Colonic mucosa (tissue), 4 donors: Measurements from ENCODE around the gene NOMO2. TPM values are rescaled to one million over a fixed set of nuclear protein-coding genes. Genes with fewer than 3 reads are reported as not detected.
"Not testable (repeated sequence)": the region's sequence is repeated elsewhere in the genome, so short reads cannot be mapped to it uniquely, and the experiment has no call there.

ENCODE experiments used
- DNase-seq: peaks from one replicate; pipeline ENCODE4 v3.0.0-alpha.2; 2020
- H3K27ac ChIP-seq: fragments of 200-600 bp; one replicate; pipeline ENCODE4 v1.8.0; 2021
- H3K27me3 ChIP-seq: fragments of 200-600 bp; one replicate; pipeline ENCODE4 v1.8.0; 2021
- H3K36me3 ChIP-seq: fragments of 200-600 bp; one replicate; pipeline ENCODE4 v1.8.0; 2021
- H3K4me1 ChIP-seq: fragments of 200-600 bp; one replicate; pipeline ENCODE4 v1.8.0; 2021; ENCODE audit warnings: mild to moderate bottlenecking
- H3K4me3 ChIP-seq: fragments of 200-600 bp; one replicate; pipeline ENCODE4 v1.8.0; 2021
- H3K9ac ChIP-seq, 2 donors: one replicate each; pipeline ENCODE4 v1.7.0; 2013; ENCODE audit warnings: control low read depth in 2 of 2, low read depth in 2 of 2, low read length in 2 of 2
- H3K9me3 ChIP-seq: fragments of 200-600 bp; one replicate; pipeline ENCODE4 v1.8.0; 2021
- intact Hi-C: fragments of 100-400 bp; cut with DNase I; formaldehyde crosslinking; loops from one replicate; pipeline ENCODE4 v1.14.1; 2022
- total RNA-seq, 2 donors: library from RNA; stranded (reverse); fragmentation: NEBNext Ultra II Directional in 1 of 2; extraction: Animal tissue kit (Norgen Biotek cat#: 25700) in 1 of 2; gene quantifications; one replicate each; pipeline ENCODE4 v1.2.1, GENCODE V29; 2021
- donor health status: healthy.
- donor health status: DM: no; HTN: no; CAD: no.
- donor health status: DM: no; HTN: no; CAD: no.

NOMO2 gene, protein sequence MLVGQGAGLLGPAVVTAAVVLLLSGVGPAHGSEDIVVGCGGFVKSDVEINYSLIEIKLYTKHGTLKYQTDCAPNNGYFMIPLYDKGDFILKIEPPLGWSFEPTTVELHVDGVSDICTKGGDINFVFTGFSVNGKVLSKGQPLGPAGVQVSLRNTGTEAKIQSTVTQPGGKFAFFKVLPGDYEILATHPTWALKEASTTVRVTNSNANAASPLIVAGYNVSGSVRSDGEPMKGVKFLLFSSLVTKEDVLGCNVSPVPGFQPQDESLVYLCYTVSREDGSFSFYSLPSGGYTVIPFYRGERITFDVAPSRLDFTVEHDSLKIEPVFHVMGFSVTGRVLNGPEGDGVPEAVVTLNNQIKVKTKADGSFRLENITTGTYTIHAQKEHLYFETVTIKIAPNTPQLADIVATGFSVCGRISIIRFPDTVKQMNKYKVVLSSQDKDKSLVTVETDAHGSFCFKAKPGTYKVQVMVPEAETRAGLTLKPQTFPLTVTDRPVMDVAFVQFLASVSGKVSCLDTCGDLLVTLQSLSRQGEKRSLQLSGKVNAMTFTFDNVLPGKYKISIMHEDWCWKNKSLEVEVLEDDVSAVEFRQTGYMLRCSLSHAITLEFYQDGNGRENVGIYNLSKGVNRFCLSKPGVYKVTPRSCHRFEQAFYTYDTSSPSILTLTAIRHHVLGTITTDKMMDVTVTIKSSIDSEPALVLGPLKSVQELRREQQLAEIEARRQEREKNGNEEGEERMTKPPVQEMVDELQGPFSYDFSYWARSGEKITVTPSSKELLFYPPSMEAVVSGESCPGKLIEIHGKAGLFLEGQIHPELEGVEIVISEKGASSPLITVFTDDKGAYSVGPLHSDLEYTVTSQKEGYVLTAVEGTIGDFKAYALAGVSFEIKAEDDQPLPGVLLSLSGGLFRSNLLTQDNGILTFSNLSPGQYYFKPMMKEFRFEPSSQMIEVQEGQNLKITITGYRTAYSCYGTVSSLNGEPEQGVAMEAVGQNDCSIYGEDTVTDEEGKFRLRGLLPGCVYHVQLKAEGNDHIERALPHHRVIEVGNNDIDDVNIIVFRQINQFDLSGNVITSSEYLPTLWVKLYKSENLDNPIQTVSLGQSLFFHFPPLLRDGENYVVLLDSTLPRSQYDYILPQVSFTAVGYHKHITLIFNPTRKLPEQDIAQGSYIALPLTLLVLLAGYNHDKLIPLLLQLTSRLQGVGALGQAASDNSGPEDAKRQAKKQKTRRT
- 100 to 1,000 TPM in 1 of 2 donors, 10 to 100 TPM in 1; 95.5 to 174 TPM for total RNA-seq

GRCh38 chr16:18561727-18562314 lies at the start of gene NOMO2:
NOMO2 (minus strand) TSS chr16:18562097; CDS start chr16:18562040, 57 bp downstream.
- H3K4me1 ChIP-seq, H3K9me3 ChIP-seq, H3K9ac ChIP-seq, H3K36me3 ChIP-seq, H3K27ac ChIP-seq, intact Hi-C loops, H3K27me3 ChIP-seq: not testable (repeated sequence)
- peak within 1 kb of the TSS; percentile 49 for H3K4me3 ChIP-seq
- peak; percentile 91 for DNase-seq

DNA sequence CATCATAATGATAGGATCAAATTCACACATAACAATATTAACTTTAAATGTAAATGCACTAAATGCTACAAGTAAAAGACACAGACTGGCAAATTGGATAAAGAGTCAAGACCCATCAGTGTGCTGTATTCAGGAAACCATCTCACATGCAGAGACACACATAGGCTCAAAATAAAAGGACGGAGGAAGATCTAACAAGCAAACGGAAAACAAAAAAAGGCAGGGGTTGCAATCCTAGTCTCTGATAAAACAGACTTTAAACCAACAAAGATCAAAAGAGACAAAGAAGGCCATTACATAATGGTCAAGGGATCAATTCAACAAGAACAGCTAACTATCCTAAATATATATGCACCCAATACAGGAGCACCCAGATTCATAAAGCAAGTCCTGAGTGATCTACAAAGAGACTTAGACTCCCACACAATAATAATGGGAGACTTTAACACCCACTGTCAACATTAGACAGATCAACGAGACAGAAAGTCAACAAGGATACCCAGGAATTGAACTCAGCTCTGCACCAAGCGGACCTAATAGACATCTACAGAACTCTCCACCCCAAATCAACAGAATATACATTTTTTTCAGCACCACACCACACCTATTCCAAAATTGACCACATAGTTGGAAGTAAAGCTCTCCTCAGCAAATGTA lies 48.4 kb upstream of the NOMO2 start:
- H3K36me3 ChIP-seq, H3K27me3 ChIP-seq, H3K27ac ChIP-seq, H3K9me3 ChIP-seq, H3K9ac ChIP-seq, DNase-seq, H3K4me3 ChIP-seq, H3K4me1 ChIP-seq, intact Hi-C loops: not testable (repeated sequence)

GRCh38 chr16:18608271-18608670 lies 46.4 kb upstream of the NOMO2 start:
- H3K9me3 ChIP-seq, intact Hi-C loops, H3K9ac ChIP-seq, H3K27me3 ChIP-seq, DNase-seq, H3K36me3 ChIP-seq, H3K4me3 ChIP-seq, H3K4me1 ChIP-seq, H3K27ac ChIP-seq: not testable (repeated sequence)

DNA sequence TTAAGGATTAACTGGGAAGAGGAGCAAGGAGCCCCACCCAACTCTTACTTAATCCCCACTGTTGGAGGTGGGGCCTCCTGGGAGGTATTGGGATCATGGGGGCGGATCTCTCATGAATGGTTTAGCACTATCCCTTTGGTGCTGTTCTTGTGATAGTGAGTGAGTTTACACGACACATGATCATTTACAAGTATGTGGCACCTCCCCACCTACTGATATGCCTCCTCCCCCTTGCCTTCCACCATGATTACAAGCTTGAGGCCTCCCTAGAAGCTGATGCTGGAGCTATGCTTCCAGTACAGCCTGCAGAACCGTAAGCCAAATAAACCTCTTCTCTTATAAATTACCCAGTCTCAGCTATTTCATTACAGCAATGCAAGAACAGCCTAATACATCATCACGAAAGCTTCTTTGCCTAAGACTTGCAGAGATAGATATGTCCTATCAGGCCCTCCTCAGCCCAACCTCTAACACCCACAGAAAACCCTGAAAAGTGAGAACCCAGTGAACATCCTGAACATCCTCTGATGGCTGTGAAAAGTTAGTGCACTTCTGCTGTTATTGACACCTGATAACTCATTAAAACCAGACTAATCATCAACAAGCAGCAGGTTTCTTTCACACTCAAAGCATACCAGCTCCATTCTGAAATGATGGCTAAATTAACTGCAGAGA lies 41.8 kb upstream of the NOMO2 start:
- H3K9me3 ChIP-seq, intact Hi-C loops, DNase-seq, H3K27ac ChIP-seq, H3K4me1 ChIP-seq, H3K9ac ChIP-seq, H3K27me3 ChIP-seq, H3K36me3 ChIP-seq, H3K4me3 ChIP-seq: not testable (repeated sequence)

- H3K27me3 ChIP-seq, H3K4me3 ChIP-seq, H3K4me1 ChIP-seq, H3K36me3 ChIP-seq, H3K9me3 ChIP-seq, H3K27ac ChIP-seq, DNase-seq, intact Hi-C loops, H3K9ac ChIP-seq: not testable (repeated sequence)
Observed at GRCh38 chr16:18598582-18598981, 36.7 kb upstream of the NOMO2 start.

DNA sequence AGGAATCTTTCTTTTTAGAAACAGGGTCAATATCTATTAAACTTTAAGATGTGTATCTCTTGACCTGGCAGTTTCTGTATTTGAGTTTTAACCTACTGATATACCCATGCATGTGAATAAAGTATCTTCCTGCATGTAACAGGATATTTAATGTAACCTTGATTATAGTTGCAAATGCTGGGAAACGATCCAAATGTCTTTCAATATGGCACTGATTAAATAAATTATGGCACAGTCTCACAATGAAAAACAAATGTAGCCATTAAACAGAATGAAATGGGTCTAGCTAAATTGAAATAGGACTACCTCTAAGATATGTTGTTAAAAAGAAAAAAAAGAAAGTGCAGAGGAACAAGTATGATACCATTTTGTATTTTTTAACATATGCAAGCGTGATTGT lies 35.8 kb upstream of the NOMO2 start:
- H3K4me1 ChIP-seq, H3K27ac ChIP-seq, DNase-seq, H3K27me3 ChIP-seq, H3K9ac ChIP-seq, H3K9me3 ChIP-seq, H3K36me3 ChIP-seq, H3K4me3 ChIP-seq, intact Hi-C loops: not testable (repeated sequence)

GRCh38 chr16:18597319-18597718 lies 35.4 kb upstream of the NOMO2 start:
- H3K27me3 ChIP-seq, H3K9me3 ChIP-seq, DNase-seq, H3K27ac ChIP-seq, H3K36me3 ChIP-seq, H3K4me3 ChIP-seq, H3K4me1 ChIP-seq, intact Hi-C loops, H3K9ac ChIP-seq: not testable (repeated sequence)

DNA sequence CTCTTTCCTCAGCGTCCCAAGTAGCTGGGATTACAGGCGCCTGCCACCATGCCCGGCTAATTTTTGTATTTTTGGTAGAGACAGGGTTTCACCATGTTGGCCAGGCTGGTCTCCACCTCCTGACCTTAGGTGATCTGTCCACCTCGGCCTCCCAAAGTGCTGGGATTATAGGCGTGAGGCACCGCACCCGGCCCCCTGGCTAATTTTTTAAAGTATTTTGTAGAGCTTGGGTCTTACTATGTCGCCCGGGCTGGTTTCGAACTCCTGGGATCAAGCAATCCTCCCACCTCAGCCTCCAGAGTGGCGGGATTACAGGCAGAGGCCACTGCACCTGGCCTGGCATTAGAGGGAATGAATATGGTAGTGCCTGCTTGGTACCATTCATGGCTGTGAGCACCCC lies 33.9 kb upstream of the NOMO2 start:
- DNase-seq, H3K9me3 ChIP-seq, H3K36me3 ChIP-seq, H3K4me1 ChIP-seq, intact Hi-C loops, H3K9ac ChIP-seq, H3K27ac ChIP-seq, H3K4me3 ChIP-seq, H3K27me3 ChIP-seq: not testable (repeated sequence)

GRCh38 chr16:18594880-18595279 lies 33.0 kb upstream of the NOMO2 start:
- H3K36me3 ChIP-seq, H3K9me3 ChIP-seq, DNase-seq, H3K9ac ChIP-seq, H3K4me1 ChIP-seq, H3K4me3 ChIP-seq, H3K27me3 ChIP-seq, H3K27ac ChIP-seq, intact Hi-C loops: not testable (repeated sequence)

DNA sequence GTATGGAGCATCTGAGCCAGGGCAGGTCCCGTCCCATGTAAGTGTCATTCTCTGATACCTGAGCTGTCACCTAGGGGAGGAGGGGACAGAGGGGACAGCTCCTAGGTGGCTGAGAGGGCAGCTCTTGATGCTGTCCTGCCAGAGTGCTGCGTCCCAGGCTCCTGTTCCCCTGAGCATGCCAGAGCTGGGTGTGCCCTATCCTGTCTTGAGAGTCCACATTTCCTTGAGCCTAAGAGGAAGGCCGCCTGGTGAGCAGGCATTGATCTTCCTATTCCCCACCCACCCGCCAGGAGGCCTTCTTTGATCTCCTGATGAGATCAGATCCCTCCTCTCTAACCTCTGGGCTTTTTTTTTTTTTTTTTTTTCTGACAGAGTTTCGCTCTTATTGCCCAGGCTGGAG lies 32.0 kb upstream of the NOMO2 start:
- H3K9me3 ChIP-seq, H3K27ac ChIP-seq, H3K27me3 ChIP-seq, H3K36me3 ChIP-seq, H3K4me1 ChIP-seq, H3K4me3 ChIP-seq, DNase-seq, H3K9ac ChIP-seq, intact Hi-C loops: not testable (repeated sequence)

DNA sequence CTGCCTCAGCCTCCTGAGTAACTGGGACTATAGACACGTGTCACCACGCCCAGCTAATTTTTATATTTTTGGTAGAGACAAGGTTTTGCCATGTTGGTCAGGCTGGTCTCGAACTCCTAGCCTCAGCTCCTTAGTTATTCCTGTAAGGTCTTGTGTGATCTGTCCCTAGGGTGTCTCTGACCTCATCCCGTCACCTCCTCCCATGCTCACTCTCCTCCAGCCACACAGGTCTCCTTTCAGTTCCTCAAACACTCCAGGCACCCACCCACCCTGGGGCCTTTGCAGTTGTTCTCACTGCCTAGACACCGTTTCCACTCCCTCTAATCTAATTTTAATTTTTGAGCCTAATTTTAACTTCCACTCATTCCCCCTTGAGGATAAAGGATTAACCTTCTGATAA lies 31.1 kb upstream of the NOMO2 start:
- H3K9ac ChIP-seq, H3K27ac ChIP-seq, intact Hi-C loops, H3K9me3 ChIP-seq, H3K36me3 ChIP-seq, H3K27me3 ChIP-seq, H3K4me3 ChIP-seq, DNase-seq, H3K4me1 ChIP-seq: not testable (repeated sequence)

DNA sequence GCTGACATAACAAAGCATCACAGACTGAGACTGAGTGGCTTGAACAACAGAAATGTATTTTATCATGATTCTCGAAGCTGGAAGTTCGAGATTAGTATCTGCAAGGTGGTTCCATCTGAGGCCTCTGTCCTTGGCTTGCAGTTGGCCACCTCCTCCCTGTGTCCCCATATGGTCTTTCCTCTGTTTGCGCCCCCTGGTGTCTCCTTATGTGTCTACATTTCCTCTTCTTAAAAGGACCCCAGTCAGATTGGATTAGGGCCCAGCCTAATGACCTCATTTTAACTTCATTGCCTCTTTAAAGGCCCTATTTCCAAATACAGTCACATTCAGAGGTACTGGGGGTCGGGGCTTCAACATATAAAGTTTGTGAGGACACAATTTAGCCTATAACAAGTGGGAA lies 30.0 kb upstream of the NOMO2 start:
- intact Hi-C loops, H3K9me3 ChIP-seq, H3K27me3 ChIP-seq, H3K36me3 ChIP-seq, H3K27ac ChIP-seq, H3K4me3 ChIP-seq, H3K4me1 ChIP-seq, H3K9ac ChIP-seq: not testable (repeated sequence)
- peak; percentile 50 for DNase-seq
